OCI-LY7 (cell line): ENCODE measurements around the gene CUX1. TPM values are rescaled to one million over a fixed set of nuclear protein-coding genes. Genes with fewer than 3 reads are reported as not detected.
"Not testable (repeated sequence)": the region's sequence is repeated elsewhere in the genome, so short reads cannot be mapped to it uniquely, and the experiment has no call there.

Source experiments
- BruUV-seq: library from RNA; stranded (reverse); fragments of 400-500 nt; replicated peaks from 2 replicates; lab custom pipeline; 2021; lab: Mats Ljungman, UMichigan
- CTCF ChIA-PET: fragments of 300-600 bp; sonication (Branson Sonifier 250); formaldehyde crosslinking; loops from one replicate; lab custom pipeline; 2022; ENCODE audit warnings: antibody characterized with exemption; ENCODE audit not compliant: unreplicated experiment; lab: Charles Lee
- POLR2A ChIA-PET: fragments of 300-600 bp; sonication (Branson Sonifier 250); formaldehyde crosslinking; loops from one replicate; lab custom pipeline; 2022; ENCODE audit warnings: antibody characterized with exemption; lab: Charles Lee
- DNase-seq: peaks from one replicate; pipeline ENCODE4 v3.0.0-alpha.2; 2015; ENCODE audit warnings: low spot score
- H2AFZ ChIP-seq: fragments of 200-600 bp; sonication (generic), shearing (Covaris generic); 2 replicates; pipeline ENCODE4 v1.6.1; 2014; ENCODE audit warnings: mild to moderate bottlenecking, antibody characterized with exemption, low read length, moderate library complexity
- H3K27ac ChIP-seq: fragments of 200-600 bp; sonication (generic); 2 replicates; pipeline ENCODE4 v1.5.1; 2014; ENCODE audit warnings: mixed run types, low read depth, mild to moderate bottlenecking, moderate library complexity, low read length, inconsistent platforms; ENCODE audit not compliant: poor library complexity, severe bottlenecking
- H3K36me3 ChIP-seq: fragments of 200-600 bp; sonication (generic); 2 replicates; pipeline ENCODE4 v1.6.1; 2014; ENCODE audit warnings: mild to moderate bottlenecking, antibody characterized with exemption, low read length, moderate library complexity, mixed read lengths; ENCODE audit not compliant: insufficient read depth
- H3K4me1 ChIP-seq: fragments of 200-600 bp; sonication (generic); 2 replicates; pipeline ENCODE4 v1.5.1; 2014; ENCODE audit warnings: mild to moderate bottlenecking, low read length; ENCODE audit not compliant: insufficient read depth, poor library complexity, severe bottlenecking
- H3K4me2 ChIP-seq: fragments of 200-600 bp; sonication (generic); 2 replicates; pipeline ENCODE4 v1.6.1; 2014; ENCODE audit warnings: mild to moderate bottlenecking, low read length
- H3K4me3 ChIP-seq: fragments of 200-600 bp; sonication (generic); 2 replicates; pipeline ENCODE4 v1.5.1; 2014; ENCODE audit warnings: mild to moderate bottlenecking, low read depth, low read length; ENCODE audit not compliant: poor library complexity, severe bottlenecking
- H3K79me2 ChIP-seq: fragments of 200-600 bp; sonication (generic); 2 replicates; pipeline ENCODE4 v1.6.1; 2016; ENCODE audit warnings: low read depth, mild to moderate bottlenecking, low read length, moderate library complexity, mixed read lengths; ENCODE audit not compliant: insufficient read depth
- H3K9me2 ChIP-seq: fragments of 200-600 bp; sonication (generic); 2 replicates; pipeline ENCODE4 v1.6.1; 2016; ENCODE audit warnings: mild to moderate bottlenecking, low read length, mixed read lengths; ENCODE audit not compliant: insufficient read depth
- H3K9me3 ChIP-seq: fragments of 200-600 bp; sonication (generic); 2 replicates; pipeline ENCODE4 v1.6.1; 2014; ENCODE audit warnings: mild to moderate bottlenecking, mixed run types, low read length, mixed read lengths
- H4K20me1 ChIP-seq: fragments of 200-600 bp; sonication (generic); 2 replicates; pipeline ENCODE4 v1.6.1; 2014; ENCODE audit warnings: mild to moderate bottlenecking, antibody characterized with exemption, low read length, moderate library complexity, mixed read lengths; ENCODE audit not compliant: insufficient read depth
- EZH2phosphoT487 ChIP-seq: fragments of 200-600 bp; sonication (generic); IDR thresholded peaks from 2 replicates; pipeline ENCODE4 v1.6.1; 2018; ENCODE audit warnings: low read depth, borderline replicate concordance, mild to moderate bottlenecking, mixed run types, antibody characterized with exemption, low read length, moderate library complexity, mixed read lengths
- intact Hi-C: fragments of 100-400 bp; cut with micrococcal nuclease; formaldehyde crosslinking; loops from one replicate; pipeline ENCODE4 v1.10.0; 2022; ENCODE audit not compliant: unreplicated experiment
- total RNA-seq, 2 experiments: library from RNA; depleted of rRNA in 1 of 2; stranded (reverse); fragments of >200 nt in 1 of 2; shearing (Covaris generic) in 1 of 2; gene quantifications; 2 replicates each; pipeline ENCODE4 v1.2.3, GENCODE V29; 2014 to 2022
- TF ChIP-seq, protein P1 (sequence below): fragments of 200-600 bp; sonication (generic); conservative IDR thresholded peaks from 2 replicates; pipeline ENCODE4 v1.5.1; 2014; ENCODE audit warnings: mild to moderate bottlenecking, antibody characterized with exemption, low read length, moderate library complexity, mixed read lengths

Gene CUX1
- total RNA-seq, 2 experiments from 2014 or later, result 143 to 199 TPM

GRCh38 chr7:102322202-102322715 lies 504.8 kb downstream of the CUX1 start:
- Histone ChIP-seq H3K9me3 (no peaks in the 10 kb centered on the region), H2AFZ (no peak overlapping the region), H3K4me2 (no peak overlapping the region), H3K4me1 (peaks cover 7% of the 10 kb centered on the region), H3K36me3 (peaks cover 69% of the 10 kb centered on the region), H3K79me2 (no peaks in the 10 kb centered on the region), H3K27ac (no peak overlapping the region), H3K4me3 (no peak overlapping the region), H3K9me2 (no peaks in the 10 kb centered on the region), H4K20me1 (no peaks in the 10 kb centered on the region)
- TF ChIP-seq EZH2phosphoT487, result no peak
- TF ChIP-seq, protein P1, sequence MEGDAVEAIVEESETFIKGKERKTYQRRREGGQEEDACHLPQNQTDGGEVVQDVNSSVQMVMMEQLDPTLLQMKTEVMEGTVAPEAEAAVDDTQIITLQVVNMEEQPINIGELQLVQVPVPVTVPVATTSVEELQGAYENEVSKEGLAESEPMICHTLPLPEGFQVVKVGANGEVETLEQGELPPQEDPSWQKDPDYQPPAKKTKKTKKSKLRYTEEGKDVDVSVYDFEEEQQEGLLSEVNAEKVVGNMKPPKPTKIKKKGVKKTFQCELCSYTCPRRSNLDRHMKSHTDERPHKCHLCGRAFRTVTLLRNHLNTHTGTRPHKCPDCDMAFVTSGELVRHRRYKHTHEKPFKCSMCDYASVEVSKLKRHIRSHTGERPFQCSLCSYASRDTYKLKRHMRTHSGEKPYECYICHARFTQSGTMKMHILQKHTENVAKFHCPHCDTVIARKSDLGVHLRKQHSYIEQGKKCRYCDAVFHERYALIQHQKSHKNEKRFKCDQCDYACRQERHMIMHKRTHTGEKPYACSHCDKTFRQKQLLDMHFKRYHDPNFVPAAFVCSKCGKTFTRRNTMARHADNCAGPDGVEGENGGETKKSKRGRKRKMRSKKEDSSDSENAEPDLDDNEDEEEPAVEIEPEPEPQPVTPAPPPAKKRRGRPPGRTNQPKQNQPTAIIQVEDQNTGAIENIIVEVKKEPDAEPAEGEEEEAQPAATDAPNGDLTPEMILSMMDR, result no peak
- ChIA-PET CTCF (no interaction called here), POLR2A (interaction anchor here (0.7 kb wide), 1 partner anchor 10 kb away, joined by 6 read pairs; no protein-coding TSS in a partner anchor)
- no peak for DNase-seq
- intact Hi-C loops, result loop anchor here (5.0 kb wide), 2 partner anchors 35 to 65 kb away; partner anchors contain the start of gene SH2B2
- no TSS peak for BruUV-seq

DNA sequence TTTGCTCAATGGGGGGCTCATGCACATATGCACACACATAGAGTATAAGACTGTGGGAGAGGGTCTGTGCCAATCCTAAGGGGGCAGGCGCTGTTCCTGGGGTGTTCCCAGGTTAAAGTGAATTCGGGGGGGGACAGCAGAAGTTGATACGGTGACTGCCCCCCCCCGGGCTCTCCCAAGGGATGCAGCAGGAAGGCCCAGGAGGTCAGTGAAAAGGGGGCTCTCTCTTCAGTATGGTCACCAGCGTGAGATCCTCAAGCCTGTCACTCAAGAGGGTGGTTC lies 506.4 kb downstream of the CUX1 start:
- TF ChIP-seq, protein P1, result no peak
- TF ChIP-seq EZH2phosphoT487, result no peak
- Histone ChIP-seq H3K9me3 (no peaks in the 10 kb centered on the region), H4K20me1 (no peaks in the 10 kb centered on the region), H3K79me2 (no peaks in the 10 kb centered on the region), H3K4me3 (no peak overlapping the region), H3K9me2 (no peaks in the 10 kb centered on the region), H2AFZ (no peak overlapping the region), H3K36me3 (peaks cover 53% of the 10 kb centered on the region), H3K4me1 (peaks cover 16% of the 10 kb centered on the region), H3K27ac (no peak overlapping the region), H3K4me2 (no peak overlapping the region)
- no peak for DNase-seq
- no TSS peak for BruUV-seq
- ChIA-PET CTCF (no interaction called here), POLR2A (no interaction called here)
- intact Hi-C loops, result loop anchor here (5.0 kb wide), 2 partner anchors 37 to 63 kb away; partner anchors contain the start of gene SH2B2

- CTCF ChIA-PET, H3K27ac ChIP-seq, H3K4me2 ChIP-seq, BruUV-seq, H3K9me3 ChIP-seq, H4K20me1 ChIP-seq, DNase-seq, H2AFZ ChIP-seq, intact Hi-C loops, H3K79me2 ChIP-seq, H3K4me3 ChIP-seq, H3K9me2 ChIP-seq: not testable (repeated sequence)
- Histone ChIP-seq H3K36me3 (peaks cover 40% of the 10 kb centered on the region), H3K4me1 (peaks cover 22% of the 10 kb centered on the region)
- POLR2A ChIA-PET, result interaction anchor here (0.6 kb wide), 1 partner anchor 32 kb away, joined by 3 read pairs; no protein-coding TSS in a partner anchor
Measured at GRCh38 chr7:102325106-102325505, 507.7 kb downstream of the CUX1 start.
